HG03097 (cell line): ENCODE measurements around the gene ZNF8.
"Not testable (repeated sequence)": the region's sequence is repeated elsewhere in the genome, so short reads cannot be mapped to it uniquely, and the experiment has no call there.

Source experiments
- ATAC-seq: cut with Tn5 transposase; IDR thresholded peaks from one replicate; pipeline ENCODE4 v1.9.1; 2021; ENCODE audit not compliant: unreplicated experiment, low FRiP score

The ZNF8 gene

DNA sequence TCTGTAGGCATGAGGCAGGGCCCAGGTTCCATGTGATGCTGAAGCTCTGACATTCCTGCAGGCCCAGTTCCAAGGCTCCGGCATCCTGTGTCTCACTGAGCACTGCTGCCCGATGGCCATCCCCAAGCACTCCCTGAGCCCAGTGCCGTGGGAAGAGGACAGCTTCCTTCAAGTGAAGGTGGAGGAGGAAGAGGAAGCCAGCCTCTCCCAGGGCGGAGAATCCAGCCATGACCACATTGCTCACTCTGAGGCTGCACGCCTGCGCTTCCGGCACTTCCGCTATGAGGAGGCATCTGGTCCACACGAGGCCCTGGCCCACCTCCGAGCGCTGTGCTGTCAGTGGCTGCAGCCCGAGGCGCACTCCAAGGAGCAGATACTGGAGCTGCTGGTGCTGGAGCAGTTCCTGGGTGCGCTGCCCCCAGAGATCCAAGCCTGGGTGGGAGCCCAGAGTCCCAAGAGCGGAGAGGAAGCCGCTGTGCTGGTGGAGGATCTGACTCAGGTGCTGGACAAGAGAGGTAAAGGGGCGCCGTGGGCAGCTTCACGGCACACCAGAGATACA is 56.0 kb downstream of the ZNF8 start:
- ATAC-seq, result no peak

DNA sequence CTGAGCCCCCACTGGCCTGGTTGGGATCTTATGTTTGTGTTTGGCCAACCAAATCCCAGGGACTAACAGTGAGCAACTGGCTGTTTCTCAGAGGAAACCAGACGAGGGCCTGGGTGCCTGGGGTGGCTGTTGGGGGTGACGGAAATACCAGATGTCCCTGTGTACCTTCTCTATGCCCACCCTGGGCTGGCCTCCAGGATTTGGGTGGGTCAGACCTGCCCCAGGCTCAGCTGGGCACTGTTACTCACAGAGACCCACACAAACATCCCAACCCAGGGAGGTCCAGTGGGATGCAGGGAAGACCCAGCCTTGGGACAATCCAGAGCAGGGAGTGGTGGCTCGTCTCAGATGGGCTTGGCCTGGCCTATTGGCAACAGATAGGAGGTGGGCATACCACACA is 56.9 kb downstream of the ZNF8 start:
- no peak for ATAC-seq

DNA sequence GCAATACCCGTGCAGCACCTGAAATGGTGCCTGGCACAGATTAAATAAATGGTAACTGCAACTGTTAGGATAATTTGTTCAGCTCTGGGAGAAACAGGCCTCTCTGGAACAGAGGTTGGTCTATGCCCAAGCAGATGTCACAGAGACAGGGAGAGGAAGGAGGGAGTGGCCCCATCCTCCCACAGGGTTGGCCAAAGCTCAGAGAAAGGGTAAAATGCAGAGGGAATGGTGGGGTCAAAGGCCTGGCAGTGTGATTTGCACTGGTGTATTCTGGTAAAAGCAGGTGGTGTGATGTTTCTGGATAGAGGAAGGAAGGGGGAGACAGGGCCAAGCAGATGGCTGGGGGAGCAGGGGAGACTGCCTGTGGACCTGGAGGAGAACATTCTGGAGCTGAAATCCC is 57.5 kb downstream of the ZNF8 start:
- ATAC-seq, result no peak

DNA sequence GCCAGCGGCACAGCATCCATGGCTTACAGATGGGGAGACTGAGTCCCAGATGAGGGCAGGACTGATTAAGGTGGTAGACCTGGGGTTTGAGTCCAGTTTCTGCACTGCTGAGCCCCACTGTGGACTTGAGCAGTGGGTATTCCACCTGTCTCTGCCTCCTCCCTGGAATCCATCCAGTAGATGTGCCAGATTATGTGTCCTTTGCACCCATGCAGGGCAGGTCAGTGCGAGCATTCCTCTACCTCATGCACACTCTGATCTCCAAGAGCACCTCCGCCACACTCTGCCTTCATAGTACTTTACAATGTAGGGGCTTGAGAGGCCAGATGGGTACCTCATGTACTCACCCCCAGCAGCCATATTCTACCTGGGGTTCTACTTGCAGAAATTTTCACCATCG is 58.1 kb downstream of the ZNF8 start:
- no peak for ATAC-seq

DNA sequence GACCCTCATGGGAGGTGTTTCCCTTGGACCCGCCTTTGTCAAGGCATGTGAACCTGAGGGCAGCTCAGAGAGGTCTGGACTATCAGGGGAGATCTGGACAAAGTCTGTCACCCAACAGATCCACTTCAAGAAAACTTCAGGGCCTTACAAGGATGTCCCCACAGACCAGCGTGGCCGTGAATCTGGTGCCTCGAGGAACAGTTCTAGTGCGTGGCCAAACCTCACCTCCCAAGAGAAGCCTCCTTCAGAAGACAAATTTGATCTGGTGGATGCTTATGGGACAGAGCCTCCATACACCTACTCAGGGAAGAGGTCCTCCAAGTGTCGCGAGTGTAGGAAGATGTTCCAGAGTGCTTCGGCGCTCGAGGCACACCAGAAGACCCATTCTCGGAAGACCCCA is 59.6 kb downstream of the ZNF8 start:
- ATAC-seq, result no peak

DNA sequence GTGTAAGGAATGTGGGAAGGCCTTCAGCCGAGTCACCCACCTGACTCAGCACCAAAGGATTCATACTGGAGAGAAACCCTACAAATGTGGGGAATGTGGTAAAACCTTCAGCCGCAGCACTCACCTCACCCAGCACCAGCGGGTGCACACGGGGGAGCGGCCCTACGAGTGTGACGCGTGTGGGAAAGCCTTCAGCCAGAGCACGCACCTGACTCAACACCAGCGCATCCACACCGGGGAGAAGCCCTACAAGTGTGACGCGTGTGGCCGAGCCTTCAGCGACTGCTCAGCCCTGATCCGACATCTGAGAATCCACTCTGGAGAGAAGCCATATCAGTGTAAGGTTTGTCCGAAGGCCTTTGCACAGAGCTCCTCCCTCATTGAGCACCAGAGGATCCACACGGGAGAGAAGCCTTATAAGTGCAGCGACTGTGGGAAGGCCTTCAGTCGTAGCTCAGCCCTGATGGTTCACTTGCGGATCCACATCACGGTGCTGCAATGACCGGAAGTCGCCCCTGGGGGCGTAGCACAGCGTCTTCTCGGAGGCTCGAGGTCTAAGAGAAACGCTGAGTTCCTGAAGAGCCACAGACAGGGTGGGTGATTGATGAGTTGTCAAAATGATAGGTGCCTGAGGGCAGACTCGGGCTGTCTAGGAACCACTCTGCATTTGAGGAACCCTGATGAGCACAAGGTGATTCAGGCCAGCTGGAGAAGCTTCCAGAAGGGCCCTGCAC is 60.2 kb downstream of the ZNF8 start:
- no peak for ATAC-seq

DNA sequence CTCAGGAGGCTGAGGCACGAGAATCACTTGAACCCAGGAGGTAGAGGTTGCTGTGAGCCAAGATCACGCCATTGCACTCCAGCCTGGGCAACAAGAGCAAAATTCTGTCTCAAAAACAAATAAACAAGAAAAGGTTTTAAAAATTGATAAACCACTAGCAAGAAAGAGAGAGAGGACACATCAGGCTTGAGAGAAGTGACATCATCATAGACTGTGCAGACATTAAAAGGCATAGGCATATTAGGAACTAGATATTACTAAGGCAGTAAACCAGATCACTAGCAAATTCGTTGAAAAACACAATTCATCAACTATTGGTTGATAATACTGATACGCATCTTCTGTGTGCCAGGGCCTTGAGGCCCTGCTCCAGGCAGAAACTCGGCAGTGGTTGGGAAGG is 66.8 kb downstream of the ZNF8 start:
- ATAC-seq, result no peak

DNA sequence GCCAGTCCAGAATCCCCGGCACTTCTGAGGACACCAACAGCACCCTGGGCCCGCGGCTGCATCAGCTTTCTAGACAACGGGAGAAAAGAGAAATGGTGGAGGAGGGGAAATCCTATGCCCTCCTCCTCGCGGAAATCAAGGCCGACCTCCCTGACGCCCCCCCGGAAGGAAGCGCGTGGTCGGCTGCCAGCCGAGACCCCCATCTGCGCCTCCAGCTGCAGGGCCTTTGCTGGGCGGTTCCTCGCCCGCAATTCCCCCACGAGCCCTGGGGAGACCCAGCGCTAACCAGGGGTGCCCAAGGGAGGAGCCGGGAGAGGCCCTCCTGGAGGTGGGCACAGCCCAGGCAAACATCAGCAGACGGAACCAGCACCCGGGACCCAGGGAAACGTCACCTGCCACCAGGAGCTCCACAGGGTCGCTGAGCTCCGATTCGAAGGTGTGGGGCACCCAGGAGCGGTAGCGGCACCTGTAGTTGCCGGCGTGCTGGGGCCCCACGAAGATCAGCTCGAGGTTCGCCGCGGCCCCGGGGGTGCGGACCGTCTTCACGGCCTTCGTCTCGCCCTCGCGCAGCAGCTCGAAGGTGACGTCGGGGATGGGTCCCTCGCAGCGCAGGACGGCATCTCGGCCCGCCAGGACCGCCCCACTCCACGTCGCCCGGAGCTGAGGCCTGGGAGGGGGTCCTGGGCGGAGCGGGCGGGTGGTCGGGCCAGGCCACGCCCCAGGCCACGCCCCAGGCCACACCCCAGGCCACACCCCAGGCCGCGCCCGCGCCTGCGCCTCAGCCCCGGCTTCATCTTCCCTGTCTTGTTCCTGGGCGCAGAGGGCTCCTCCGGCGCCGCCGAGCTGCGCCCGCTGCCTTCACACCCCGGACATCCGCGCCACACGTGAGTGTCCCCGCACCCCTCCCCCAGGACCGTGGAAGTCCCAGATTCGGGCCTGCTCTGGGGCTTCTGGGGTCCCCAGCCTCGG is 68.5 kb downstream of the ZNF8 start:
- ATAC-seq, result peak; percentile 64

DNA sequence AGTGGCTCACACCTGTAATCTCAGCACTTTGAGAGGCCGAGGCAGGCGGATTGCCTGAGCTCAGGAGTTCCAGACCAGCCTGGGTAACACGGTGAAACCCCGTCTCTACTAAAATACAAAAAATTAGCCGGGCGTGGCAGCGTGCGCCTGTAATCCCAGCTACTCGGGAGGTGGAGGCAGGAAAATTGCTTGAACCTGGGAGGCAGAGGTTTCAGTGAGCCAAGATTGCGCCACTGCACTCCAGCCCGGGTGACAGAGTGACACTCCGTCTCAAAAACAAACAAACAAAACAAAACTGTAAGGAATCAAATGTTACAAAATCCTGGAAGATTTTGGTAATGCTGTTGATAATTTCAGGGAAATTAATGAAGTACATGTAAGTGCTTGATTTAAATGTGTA is 69.3 kb downstream of the ZNF8 start:
- not testable (repeated sequence) for ATAC-seq

DNA sequence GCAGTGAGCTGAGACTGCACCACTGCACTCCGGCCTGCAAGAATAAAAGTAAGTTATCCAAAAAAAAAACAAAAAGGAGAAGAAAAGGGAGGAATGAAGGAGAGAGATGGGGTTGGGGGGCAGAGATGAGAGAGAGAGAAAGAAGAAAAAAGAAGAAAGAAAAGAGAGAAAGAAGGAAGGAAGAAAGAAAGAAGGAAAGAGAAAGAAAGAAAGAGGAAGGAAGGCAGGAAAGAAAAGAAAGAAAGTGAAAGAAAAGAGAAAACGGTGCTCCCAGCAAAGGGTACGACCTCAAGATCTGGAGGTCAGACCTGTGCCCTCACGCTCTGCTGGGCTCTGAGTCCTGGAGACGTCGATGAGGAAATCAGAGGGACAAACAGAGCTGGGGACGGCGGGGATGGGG is 70.8 kb downstream of the ZNF8 start:
- ATAC-seq, result no peak

DNA sequence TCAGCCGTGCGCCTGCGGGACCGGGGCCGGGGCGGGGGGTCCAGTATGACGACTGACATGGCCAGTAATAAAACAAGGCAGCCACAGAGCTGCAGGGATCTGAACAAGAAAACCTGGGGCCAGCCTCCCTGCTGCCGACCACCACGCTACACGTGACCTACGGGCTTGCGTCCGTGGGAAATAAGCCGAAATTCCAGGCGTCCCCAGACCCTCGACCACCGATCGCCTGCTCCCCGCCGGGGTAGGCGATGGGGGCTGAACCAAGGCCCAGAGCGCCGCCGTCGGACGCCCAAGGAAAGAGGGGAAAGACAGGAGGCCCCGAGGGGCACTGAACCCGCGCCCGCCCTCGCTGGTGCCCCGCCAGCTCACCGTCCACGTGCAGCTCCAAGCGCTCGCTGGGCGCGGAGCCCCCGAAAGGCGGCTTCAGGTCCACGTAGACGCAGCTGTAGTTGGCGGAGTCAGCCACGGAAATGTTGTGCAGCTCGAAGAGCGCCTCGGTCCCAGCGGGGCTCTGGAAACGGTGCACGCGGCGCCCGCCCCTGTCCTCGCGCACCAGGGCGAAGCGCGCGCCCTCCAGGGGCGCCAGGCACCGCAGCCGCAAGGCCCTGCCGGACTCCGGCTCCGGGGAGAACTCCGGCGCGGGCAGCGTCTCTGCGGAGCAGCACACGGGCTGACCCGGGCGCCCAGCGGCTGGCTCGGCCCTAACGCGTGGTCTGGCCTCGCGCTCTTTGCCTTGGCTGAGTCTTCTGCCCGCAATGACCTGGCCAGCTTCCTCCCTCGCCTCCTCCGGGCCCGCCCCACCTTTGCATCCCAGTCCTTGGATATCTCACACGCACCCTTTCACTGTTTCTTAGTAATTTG is 71.5 kb downstream of the ZNF8 start:
- ATAC-seq, result no peak

DNA sequence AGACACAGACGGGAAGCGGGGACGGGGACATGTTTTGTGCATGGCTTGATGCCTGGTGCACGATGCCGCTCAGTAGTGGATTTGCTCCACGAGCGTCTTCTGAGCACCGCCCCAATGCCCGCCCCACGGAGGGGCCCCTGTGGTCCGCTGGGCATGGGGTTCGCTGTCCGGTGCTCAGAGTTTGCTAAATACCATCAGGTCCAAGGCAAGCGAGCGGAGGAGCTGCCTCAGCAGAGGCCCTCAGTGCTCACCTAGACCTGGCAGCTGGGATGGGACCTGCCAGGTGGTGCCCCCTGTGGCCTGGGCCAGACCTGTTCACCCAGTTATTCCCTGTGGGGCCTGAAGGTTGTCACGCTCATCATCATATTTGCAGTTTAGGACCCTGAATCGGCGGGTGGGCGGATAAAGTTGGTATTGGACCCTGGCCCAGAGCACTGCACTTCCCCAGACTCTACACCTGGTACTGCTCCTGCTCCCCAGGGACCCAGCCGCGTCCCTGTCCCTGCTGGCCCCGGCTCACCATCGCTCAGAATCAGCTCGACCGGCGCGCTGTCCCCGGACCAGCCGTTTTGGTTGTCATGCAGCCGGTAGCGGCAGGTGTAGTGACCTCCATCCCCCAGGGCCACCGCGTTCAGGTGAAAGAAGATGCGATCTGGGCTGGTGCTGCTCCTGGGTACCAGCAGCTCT is 72.3 kb downstream of the ZNF8 start:
- no peak for ATAC-seq

DNA sequence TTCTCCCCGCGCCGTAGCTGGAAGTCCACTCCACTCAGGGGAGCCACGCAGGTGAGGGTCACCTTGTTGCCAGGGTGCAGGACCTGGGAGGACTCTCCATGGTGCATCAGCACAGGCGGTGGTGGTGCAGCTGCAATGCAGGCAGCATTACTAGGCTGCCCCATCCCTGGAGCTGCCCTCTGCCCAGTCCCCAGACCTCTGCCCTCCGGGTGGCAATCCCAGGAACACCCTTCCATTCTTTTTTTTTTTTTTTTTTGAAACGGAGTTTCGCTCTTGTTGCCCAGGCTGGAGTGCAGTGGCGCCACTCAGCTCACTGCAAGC is 72.8 kb downstream of the ZNF8 start:
- ATAC-seq, result no peak

DNA sequence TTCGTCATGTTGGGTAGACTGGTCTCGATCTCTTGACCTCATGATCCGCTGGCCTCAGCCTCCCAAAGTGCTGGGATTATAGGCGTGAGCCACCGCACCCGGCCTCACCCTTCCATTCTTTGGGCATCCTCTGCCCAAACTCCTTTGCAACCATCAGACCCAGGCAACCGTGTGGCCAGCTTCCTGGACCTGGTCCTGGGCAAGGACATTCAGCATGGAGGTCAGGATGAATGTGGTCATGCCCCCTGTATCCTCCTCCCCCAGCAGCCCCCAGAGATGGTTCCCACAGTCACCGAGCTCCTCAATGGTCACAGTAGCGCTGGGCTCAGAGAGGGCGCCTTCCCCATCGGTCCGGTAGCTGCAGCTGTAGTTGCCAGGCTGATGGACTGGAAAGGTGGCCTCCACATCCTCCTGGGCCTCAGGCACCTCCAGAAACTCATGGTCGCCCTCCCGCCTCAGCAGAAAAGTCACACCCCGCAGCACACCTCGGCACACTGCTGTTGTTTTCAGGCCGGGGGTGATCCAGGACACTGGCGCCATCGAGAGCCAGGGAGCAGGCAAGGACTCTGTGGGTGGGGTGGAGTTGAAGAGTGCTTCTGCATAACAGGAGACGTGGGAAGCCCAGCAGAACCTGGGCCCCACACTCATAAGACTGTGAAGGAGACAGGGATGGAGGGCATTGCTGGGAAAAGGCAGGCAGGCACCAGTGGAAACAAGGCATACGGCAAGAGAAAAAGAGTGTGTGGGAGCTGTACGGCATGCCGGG is 73.4 kb downstream of the ZNF8 start:
- no peak for ATAC-seq
